Transverse colon (tissue), 4 donors: ENCODE data around the gene SAP30BP.

ENCODE experiments used
- POLR2A ChIP-seq: fragments of 450-650 bp; IDR thresholded peaks from one replicate; pipeline ENCODE4 v1.6.1; 2016; ENCODE audit warnings: antibody characterized with exemption, mild to moderate bottlenecking, moderate library complexity
- POLR2AphosphoS5 ChIP-seq, 3 donors: sonication (generic); formaldehyde crosslinking; IDR thresholded peaks; one replicate each; pipeline ENCODE4 v1.6.1; 2016; ENCODE audit warnings: antibody characterized with exemption in 3 of 3
- TF ChIP-seq, protein P1 (sequence below), 5 experiments: fragments of 200-600 bp in 3 of 5; fragments of 450-650 bp in 2 of 5; sonication (generic) in 3 of 5; IDR thresholded peaks; 1 replicate in 2 of 5; 2 replicates in 3 of 5; pipeline ENCODE4 v1.5.1; 2016 to 2017; ENCODE audit warnings: antibody characterized with exemption in 5 of 5, inconsistent platforms in 3 of 5, mild to moderate bottlenecking in 2 of 5, moderate library complexity in 1 of 5

DNA sequence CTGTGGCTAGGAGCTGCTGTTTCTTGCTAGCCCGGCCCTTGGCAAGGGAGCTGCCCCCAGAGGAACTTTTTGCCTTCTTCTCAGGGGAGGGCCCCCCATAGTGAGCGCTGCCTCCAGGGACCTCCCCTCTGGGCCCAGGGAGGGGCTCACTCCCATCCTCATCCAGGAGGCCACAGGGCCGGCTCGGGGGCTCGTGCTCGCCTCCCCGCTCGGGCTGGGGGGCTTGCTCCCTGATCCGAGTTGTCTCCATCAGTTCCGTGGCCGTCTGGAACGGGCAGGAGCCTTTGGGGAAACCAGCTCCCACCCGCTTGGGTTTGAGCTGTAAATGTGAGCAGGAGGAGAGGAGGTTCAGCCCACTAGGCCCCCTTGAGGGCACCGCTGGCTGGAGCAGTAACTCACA is 38.0 kb upstream of the SAP30BP start:
- TF ChIP-seq, protein P1, sequence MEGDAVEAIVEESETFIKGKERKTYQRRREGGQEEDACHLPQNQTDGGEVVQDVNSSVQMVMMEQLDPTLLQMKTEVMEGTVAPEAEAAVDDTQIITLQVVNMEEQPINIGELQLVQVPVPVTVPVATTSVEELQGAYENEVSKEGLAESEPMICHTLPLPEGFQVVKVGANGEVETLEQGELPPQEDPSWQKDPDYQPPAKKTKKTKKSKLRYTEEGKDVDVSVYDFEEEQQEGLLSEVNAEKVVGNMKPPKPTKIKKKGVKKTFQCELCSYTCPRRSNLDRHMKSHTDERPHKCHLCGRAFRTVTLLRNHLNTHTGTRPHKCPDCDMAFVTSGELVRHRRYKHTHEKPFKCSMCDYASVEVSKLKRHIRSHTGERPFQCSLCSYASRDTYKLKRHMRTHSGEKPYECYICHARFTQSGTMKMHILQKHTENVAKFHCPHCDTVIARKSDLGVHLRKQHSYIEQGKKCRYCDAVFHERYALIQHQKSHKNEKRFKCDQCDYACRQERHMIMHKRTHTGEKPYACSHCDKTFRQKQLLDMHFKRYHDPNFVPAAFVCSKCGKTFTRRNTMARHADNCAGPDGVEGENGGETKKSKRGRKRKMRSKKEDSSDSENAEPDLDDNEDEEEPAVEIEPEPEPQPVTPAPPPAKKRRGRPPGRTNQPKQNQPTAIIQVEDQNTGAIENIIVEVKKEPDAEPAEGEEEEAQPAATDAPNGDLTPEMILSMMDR (IDR thresholded peaks at IDR 0.05), result no peak
- TF ChIP-seq POLR2AphosphoS5 (IDR thresholded peaks at IDR 0.05) (no peak), POLR2A (no peak)
